ENCODE results near the gene CDH13.

- TF ChIP-seq POLR2AphosphoS5 (IDR thresholded peaks at IDR 0.05; ENCODE audit: borderline replicate concordance, low read depth, low read length) = no peak
- TF ChIP-seq EZH2 (IDR thresholded peaks at IDR 0.05) = no peak
- no peak for TF ChIP-seq FOXP2 (optimal IDR thresholded peaks at IDR 0.05; ENCODE audit: control extremely low read depth, extremely low read length, insufficient read depth)
Observed at GRCh38 chr16:83247767-83248372, 621.1 kb downstream of the CDH13 start.

Data from SK-N-MC (cell line).